GM12873 (cell line): ENCODE measurements around the gene CUEDC1.

ENCODE experiments used
- CTCF ChIP-seq: IDR thresholded peaks from 2 replicates; pipeline ENCODE4 v1.5.1; 2012; ENCODE audit warnings: low read depth, mild to moderate bottlenecking, moderate library complexity, low read length, control low read depth; ENCODE audit not compliant: insufficient read depth; ENCODE audit errors: missing control alignments

The CUEDC1 gene

GRCh38 chr17:57955183-57955931 lies at the start of gene CUEDC1:
Gene CUEDC1, minus strand, starts transcription at chr17:57955412. Its CDS starts 69,848 bp downstream, at chr17:57885564.
- peak; percentile 36 for TF ChIP-seq CTCF

- TF ChIP-seq CTCF, result no peak
These were observed 48.8 kb upstream of the CUEDC1 start for GRCh38 chr17:58004060-58004459.

GRCh38 chr17:58002973-58003372 lies 47.8 kb upstream of the CUEDC1 start:
- no peak for TF ChIP-seq CTCF

GRCh38 chr17:58002154-58002948 lies 47.1 kb upstream of the CUEDC1 start:
- no peak for TF ChIP-seq CTCF

GRCh38 chr17:58001461-58002124 lies 46.4 kb upstream of the CUEDC1 start:
- TF ChIP-seq CTCF, result no peak

- peak; percentile 69 for TF ChIP-seq CTCF
These were observed 44.3 kb upstream of the CUEDC1 start for GRCh38 chr17:57999496-58000017.
